Mesothelial cell of epicardium (in vitro differentiated cells): Measurements from ENCODE around the gene LTB4R. TPM values are rescaled to one million over a fixed set of nuclear protein-coding genes. Genes with fewer than 3 reads are reported as not detected.

Source experiments
- DNase-seq, 2 experiments: peaks; one replicate each; pipeline ENCODE4 v3.0.0; 2021; ENCODE audit warnings: low spot score in 2 of 2; ENCODE audit not compliant: unreplicated experiment in 2 of 2
- H3K27ac Mint-ChIP-seq: 2 replicates; pipeline ENCODE4 v1.8.0; 2021; ENCODE audit warnings: mixed read lengths
- H3K27me3 Mint-ChIP-seq: 2 replicates; pipeline ENCODE4 v1.8.0; 2021; ENCODE audit warnings: low read depth, mixed read lengths
- H3K36me3 Mint-ChIP-seq: 2 replicates; pipeline ENCODE4 v1.8.0; 2021; ENCODE audit warnings: mixed read lengths
- H3K4me1 Mint-ChIP-seq: 2 replicates; pipeline ENCODE4 v1.8.0; 2021; ENCODE audit warnings: mixed read lengths
- H3K4me3 Mint-ChIP-seq: 2 replicates; pipeline ENCODE4 v1.8.0; 2021; ENCODE audit warnings: mild to moderate bottlenecking, moderate library complexity, mixed read lengths
- H3K9me3 Mint-ChIP-seq: 2 replicates; pipeline ENCODE4 v1.8.0; 2021; ENCODE audit warnings: mixed read lengths
- total RNA-seq: library from RNA; stranded (reverse); gene quantifications from 3 replicates; pipeline ENCODE4 v1.2.1, GENCODE V29; 2021
- TF ChIP-seq, protein P1 (sequence below): fragments of 200-600 bp; sonication (generic); IDR thresholded peaks from one replicate; pipeline ENCODE4 v1.5.0; 2021; ENCODE audit warnings: antibody characterized with exemption; ENCODE audit not compliant: unreplicated experiment

Gene LTB4R
- total RNA-seq, 1 donor from 2014 or later: 11.8 TPM

DNA sequence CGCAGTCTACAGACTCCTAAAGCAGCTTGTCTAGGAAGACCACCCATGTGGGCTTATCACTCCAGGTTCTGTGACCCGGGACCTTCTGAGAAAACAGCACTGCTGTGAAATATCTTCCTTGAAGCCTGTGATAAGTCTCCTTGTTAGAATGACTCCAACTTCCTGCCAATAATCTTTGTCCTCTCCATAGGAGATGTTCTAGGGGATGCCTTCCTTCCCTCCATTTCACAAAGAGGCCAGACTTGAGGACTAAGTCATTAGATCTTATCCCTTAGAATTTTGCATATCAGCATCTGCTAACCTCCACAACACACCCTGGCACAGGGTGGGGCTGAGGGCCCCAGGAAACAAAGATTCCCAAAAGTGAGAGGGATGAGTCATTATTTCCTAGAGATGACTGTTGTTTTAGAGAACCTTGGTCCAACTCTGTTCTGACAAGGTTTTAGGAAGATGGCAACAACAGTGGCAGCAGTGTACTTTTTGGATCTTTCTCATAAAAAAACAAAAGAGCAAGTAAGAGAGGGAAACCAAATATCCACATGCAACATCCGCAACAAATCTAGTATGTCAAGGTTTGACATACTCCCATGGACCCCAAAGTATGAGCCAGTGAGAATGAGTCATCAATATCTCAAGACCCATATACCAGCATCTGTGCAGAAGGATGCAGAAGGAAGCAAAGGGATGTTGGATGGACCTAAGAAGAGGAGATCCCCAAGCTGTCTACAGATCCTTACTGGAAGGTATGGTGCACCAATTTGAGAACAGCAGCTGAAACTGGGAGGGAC is 6.0 kb downstream of the LTB4R start:
- no peak for DNase-seq
- Mint-ChIP-seq H3K4me3 (no peak overlapping the region), H3K27me3 (peaks cover 28% of the 10 kb centered on the region), H3K27ac (no peak overlapping the region), H3K9me3 (no peaks in the 10 kb centered on the region), H3K36me3 (no peaks in the 10 kb centered on the region), H3K4me1 (peaks cover 5% of the 10 kb centered on the region)
- TF ChIP-seq, protein P1, sequence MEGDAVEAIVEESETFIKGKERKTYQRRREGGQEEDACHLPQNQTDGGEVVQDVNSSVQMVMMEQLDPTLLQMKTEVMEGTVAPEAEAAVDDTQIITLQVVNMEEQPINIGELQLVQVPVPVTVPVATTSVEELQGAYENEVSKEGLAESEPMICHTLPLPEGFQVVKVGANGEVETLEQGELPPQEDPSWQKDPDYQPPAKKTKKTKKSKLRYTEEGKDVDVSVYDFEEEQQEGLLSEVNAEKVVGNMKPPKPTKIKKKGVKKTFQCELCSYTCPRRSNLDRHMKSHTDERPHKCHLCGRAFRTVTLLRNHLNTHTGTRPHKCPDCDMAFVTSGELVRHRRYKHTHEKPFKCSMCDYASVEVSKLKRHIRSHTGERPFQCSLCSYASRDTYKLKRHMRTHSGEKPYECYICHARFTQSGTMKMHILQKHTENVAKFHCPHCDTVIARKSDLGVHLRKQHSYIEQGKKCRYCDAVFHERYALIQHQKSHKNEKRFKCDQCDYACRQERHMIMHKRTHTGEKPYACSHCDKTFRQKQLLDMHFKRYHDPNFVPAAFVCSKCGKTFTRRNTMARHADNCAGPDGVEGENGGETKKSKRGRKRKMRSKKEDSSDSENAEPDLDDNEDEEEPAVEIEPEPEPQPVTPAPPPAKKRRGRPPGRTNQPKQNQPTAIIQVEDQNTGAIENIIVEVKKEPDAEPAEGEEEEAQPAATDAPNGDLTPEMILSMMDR: no peak

DNA sequence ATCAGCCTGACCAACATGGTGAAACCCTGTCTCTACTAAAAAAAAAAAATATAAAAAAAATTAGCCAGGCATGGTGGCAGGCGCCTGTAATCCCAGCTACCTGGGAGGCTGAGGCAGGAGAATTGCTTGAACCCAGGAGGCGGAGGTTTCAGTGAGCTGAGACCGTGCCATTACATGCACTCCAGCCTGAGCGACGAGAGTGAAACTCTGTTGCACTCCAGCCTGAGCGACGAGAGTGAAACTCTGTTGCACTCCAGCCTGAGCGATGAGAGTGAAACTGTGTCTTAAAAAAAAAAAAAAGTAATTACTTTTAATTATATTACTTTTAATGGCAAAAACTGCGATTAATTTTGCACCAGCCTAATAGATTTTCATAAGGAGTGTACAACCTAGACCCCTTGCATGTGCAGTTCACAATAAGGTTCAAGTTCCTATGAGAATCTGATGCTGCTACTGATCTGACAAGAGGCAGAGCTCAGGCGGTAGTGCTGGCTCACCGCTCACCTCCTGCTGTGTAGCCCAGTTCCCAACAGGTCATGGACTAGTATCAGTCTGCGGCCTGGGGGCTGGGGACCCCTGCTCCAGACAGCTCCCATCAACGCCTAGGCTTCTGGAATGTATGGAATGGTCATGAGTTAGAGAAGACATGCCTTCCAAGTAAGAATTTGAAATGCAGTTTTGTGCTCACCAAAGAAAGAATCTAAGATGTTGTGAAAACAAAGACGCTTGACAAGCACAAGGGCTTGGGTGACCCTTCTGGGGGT is 10.1 kb downstream of the LTB4R start:
- Mint-ChIP-seq H3K27me3 (peaks cover 28% of the 10 kb centered on the region), H3K4me3 (no peak overlapping the region), H3K27ac (no peak overlapping the region), H3K36me3 (no peaks in the 10 kb centered on the region), H3K4me1 (peaks cover 5% of the 10 kb centered on the region), H3K9me3 (no peaks in the 10 kb centered on the region)
- TF ChIP-seq, protein P1: no peak
- DNase-seq: no peak

DNA sequence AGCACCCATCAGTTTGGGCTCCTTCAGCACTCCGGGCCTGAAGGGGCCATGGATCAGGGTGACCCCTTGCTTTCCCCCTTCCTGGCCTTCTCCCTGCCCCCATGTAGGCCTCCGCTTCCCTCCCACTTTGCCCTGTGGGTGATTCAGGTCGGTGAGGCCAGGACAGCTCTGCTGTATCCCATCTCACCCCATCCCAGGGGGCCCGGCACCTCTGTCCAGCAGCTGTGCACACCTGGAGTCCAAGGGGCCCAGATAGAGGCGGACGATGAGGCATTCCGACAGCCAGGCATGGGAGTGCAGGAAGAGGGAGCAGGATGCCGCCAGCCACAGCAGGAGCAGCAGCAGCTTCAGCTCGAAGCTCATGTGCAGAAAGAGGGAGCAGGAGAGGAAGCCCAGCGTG is 11.4 kb downstream of the LTB4R start:
- TF ChIP-seq, protein P1: no peak
- Mint-ChIP-seq H3K9me3 (no peaks in the 10 kb centered on the region), H3K4me3 (no peak overlapping the region), H3K27me3 (peaks cover 22% of the 10 kb centered on the region), H3K27ac (no peak overlapping the region), H3K4me1 (peaks cover 5% of the 10 kb centered on the region), H3K36me3 (no peaks in the 10 kb centered on the region)
- DNase-seq: no peak

DNA sequence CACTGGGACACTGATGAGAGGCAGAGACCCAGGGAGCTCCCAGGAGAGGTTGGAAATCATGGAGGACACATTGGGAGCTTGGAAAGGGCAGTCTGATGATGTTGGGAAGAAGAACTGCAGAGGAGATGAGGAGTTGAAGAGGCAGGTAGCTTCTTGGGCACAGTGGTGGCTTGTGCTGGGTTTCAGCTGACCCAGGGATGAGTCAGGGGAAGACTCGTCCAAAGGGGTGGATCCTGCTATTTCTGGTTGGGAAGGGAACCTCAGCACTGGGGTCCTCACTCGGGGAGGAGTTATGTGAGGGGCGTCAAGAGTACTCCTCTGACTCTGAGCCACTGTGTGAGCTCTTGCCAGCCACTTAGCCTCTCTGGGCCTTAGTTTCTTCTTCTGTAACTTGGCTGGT is 12.0 kb downstream of the LTB4R start:
- H3K36me3 Mint-ChIP-seq: no peaks in the 10 kb centered on the region
- H3K9me3 Mint-ChIP-seq: no peaks in the 10 kb centered on the region
- TF ChIP-seq, protein P1: no peak
- DNase-seq: no peak
- peaks cover 5% of the 10 kb centered on the region for H3K4me1 Mint-ChIP-seq
- H3K27ac Mint-ChIP-seq: no peak overlapping the region
- peaks cover 18% of the 10 kb centered on the region for H3K27me3 Mint-ChIP-seq
- H3K4me3 Mint-ChIP-seq: no peak overlapping the region

DNA sequence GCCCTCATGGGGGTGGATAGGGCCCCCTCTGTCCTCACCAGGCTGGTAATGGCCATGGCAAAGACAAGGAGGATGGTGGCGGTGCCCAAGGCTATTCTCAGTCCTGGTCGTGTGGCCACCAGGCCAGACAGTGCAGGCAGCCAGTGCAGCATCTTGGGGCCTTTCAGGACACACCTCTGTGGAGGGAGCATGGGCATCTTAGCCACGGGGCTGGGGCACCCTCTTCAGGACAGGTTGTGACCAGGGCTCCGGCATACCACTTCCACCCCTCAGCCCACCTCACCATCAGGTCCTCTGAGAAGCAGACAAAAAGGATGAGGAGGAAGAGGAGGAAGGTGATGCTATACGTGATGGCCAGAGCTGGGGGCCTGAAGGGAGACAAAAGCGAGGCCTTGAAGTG is 12.7 kb downstream of the LTB4R start:
- no peak overlapping the region for H3K27ac Mint-ChIP-seq
- peaks cover 13% of the 10 kb centered on the region for H3K27me3 Mint-ChIP-seq
- H3K36me3 Mint-ChIP-seq: no peaks in the 10 kb centered on the region
- no peak for DNase-seq
- no peaks in the 10 kb centered on the region for H3K9me3 Mint-ChIP-seq
- H3K4me3 Mint-ChIP-seq: no peak overlapping the region
- peaks cover 5% of the 10 kb centered on the region for H3K4me1 Mint-ChIP-seq
- TF ChIP-seq, protein P1: no peak
